HUES6 (cell line): ENCODE results near the gene OR4D6.
"Not testable (repeated sequence)": the region's sequence is repeated elsewhere in the genome, so short reads cannot be mapped to it uniquely, and the experiment has no call there.

Experiments used
- H3K27ac ChIP-seq: 2 replicates; pipeline ENCODE4 v1.7.0; 2013; ENCODE audit warnings: low read depth, mild to moderate bottlenecking, low read length, inconsistent platforms
- H3K27me3 ChIP-seq: 2 replicates; pipeline ENCODE4 v1.6.1; 2013; ENCODE audit warnings: low read length; ENCODE audit not compliant: control insufficient read depth, insufficient read depth
- H3K36me3 ChIP-seq: 2 replicates; pipeline ENCODE4 v1.6.1; 2013; ENCODE audit warnings: low read length; ENCODE audit not compliant: control insufficient read depth, insufficient read depth
- H3K4me1 ChIP-seq: 2 replicates; pipeline ENCODE4 v1.6.1; 2013; ENCODE audit warnings: low read length; ENCODE audit not compliant: control insufficient read depth, insufficient read depth
- H3K4me3 ChIP-seq: 2 replicates; pipeline ENCODE4 v1.5.1; 2013; ENCODE audit warnings: low read depth, low read length
- H3K9ac ChIP-seq: one replicate; pipeline ENCODE4 v1.6.1; 2013; ENCODE audit warnings: mild to moderate bottlenecking, low read length
- H3K9me3 ChIP-seq: 2 replicates; pipeline ENCODE4 v1.6.1; 2013; ENCODE audit warnings: low read depth, low read length; ENCODE audit not compliant: control insufficient read depth, insufficient read depth

Gene OR4D6

DNA sequence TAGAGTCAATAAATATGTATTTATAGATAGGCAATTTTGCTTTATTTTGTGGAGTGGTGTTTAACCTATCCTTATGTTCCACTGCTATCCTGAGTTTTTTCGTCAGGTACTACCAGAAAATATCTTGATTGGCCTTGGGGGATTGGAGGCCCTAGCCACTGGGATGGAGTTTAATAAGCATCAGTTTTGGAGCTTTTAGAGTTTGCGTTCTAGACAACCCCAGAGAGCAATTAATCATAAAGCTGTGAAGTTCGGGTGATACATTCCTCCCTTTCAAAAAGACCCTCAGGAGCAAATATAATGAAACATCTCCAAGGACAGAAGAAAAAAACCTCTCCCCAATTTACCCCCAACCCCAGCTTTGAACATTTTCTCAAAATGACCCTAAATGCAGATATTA lies 20.6 kb upstream of the OR4D6 start, which contains the start of gene OR5A1:
OR5A1 (plus strand) TSS at position 301 of the 400 bp plus-strand sequence. CDS start 6,700 bp downstream, outside the sequence.
- no peaks in the 10 kb centered on the region for H3K36me3 ChIP-seq
- H3K27me3 ChIP-seq: no peaks in the 10 kb centered on the region
- H3K9me3 ChIP-seq: no peaks in the 10 kb centered on the region
- no peak within 1 kb of the TSS for H3K9ac ChIP-seq
- no peaks in the 10 kb centered on the region for H3K4me1 ChIP-seq
- H3K4me3 ChIP-seq: no peak within 1 kb of the TSS
- no peak within 1 kb of the TSS for H3K27ac ChIP-seq

DNA sequence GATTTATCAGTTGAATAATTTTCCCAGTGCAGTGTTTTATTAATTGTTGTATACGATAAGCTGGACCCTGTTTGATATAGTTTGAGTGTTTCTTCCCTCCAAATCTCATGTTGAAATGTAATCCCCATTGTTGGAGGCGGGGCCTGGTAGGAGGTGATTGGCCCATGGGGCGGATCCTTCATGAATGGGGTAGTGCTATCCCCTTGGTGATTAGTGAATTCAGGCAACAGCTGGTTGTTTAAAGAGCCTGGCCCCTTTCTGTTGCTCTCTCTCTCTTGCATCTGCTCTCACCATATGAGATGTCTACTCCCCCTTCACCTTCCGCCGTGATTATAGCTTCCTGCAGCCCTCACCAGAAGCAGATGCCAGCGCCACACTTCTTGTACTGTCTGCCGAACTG lies 19.0 kb upstream of the OR4D6 start:
- no peaks in the 10 kb centered on the region for H3K9me3 ChIP-seq
- H3K4me3 ChIP-seq: no peak overlapping the region
- H3K27ac ChIP-seq: no peak overlapping the region
- H3K9ac ChIP-seq: no peak overlapping the region
- no peaks in the 10 kb centered on the region for H3K27me3 ChIP-seq
- H3K4me1 ChIP-seq: no peaks in the 10 kb centered on the region
- no peaks in the 10 kb centered on the region for H3K36me3 ChIP-seq

DNA sequence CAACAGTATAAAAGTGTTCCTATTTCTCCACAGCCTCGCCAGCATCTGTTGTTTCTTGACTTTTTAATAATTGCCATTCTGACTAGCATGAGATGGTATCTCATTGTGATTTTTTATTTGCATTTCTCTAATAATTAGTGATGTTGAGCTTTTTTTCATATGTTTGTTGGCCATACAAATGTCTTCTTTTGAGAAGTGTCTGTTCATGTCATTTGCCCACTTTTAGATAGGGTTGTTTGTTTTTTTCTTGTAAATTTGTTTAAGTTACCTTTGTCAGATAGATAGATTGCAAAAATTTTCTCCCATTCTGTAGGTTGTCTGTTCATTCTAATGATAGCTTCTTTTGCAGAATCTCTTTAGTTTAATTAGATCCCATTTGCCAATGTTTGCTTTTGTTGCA lies 11.1 kb upstream of the OR4D6 start:
- H3K27me3 ChIP-seq, H3K27ac ChIP-seq, H3K9me3 ChIP-seq, H3K36me3 ChIP-seq, H3K9ac ChIP-seq, H3K4me1 ChIP-seq, H3K4me3 ChIP-seq: not testable (repeated sequence)

DNA sequence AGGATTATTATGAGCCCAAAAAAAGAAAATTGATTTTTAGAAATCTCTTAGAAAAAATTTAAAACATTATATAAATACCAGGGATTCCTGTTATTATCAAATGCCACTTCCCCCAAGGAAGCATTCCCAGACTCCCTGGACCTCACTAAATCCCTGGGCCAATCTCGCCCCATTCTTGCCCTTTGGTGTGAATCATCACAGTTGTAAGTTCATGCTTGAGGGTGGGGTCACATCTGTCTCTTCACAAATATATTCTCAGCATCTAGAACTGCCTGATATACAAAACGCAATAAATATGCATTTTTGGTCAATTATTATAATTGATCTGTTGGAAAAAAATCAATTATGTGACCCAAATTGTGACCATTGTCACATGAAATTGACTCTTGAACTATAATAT lies 8.3 kb upstream of the OR4D6 start:
- no peaks in the 10 kb centered on the region for H3K4me1 ChIP-seq
- 0 out of 2 replicates have a peak, but pooled peaks cover 3% of the 10 kb centered on the region for H3K9me3 ChIP-seq

DNA sequence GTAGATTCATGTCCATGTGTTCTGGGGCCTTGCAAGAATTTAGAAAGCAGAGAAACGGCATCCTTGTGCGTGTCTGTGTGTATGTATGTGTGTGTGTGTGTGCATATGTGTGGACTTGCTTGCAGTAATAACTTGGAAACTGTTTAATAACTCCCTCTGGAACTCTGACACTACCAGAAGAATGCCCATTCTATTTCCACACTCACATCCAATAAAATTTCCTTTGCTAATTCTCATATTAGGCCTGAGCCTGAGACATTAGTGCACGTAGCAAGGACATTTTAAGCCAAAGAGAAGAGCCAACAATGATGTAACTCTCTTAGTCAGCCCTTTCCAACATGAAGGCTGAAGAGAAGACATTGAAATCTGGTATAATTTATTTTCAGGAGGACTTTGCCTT lies 3.2 kb downstream of the OR4D6 start:
- no peaks in the 10 kb centered on the region for H3K4me1 ChIP-seq
- no peak overlapping the region for H3K4me3 ChIP-seq
- no peaks in the 10 kb centered on the region for H3K36me3 ChIP-seq
- H3K9ac ChIP-seq: no peak overlapping the region
- no peaks in the 10 kb centered on the region for H3K27me3 ChIP-seq
- no peaks in the 10 kb centered on the region for H3K9me3 ChIP-seq
- H3K27ac ChIP-seq: no peak overlapping the region

More for the DNA sequence above, 8.3 kb upstream of the OR4D6 start:
- Histone ChIP-seq H3K9ac (no peak overlapping the region), H3K36me3 (no peaks in the 10 kb centered on the region), H3K27me3 (no peaks in the 10 kb centered on the region), H3K27ac (no peak overlapping the region), H3K4me3 (no peak overlapping the region)

DNA sequence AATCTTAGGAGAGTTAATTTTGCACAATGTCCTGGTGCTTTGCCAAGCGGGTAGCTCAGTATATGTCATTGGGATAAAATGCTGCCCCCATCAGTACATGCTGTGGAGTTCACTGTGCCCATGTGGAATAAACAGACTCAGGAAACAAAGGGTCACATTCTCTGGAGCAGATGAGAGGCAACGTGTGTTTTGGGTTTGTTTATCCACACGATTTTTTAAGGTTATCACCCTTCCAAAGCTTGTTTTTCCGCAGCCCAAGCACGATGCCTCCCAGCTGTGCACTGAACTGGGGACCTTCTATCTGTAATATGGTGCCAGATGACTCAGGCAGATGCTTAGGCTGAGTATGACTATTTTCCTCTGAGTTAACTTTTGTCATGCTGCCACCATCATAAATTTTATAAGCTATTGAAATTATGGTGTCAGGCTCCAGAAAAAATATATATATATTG lies 6.5 kb downstream of the OR4D6 start:
- Histone ChIP-seq H3K4me3 (no peak overlapping the region), H3K36me3 (no peaks in the 10 kb centered on the region), H3K4me1 (no peaks in the 10 kb centered on the region), H3K27me3 (no peaks in the 10 kb centered on the region), H3K9me3 (no peaks in the 10 kb centered on the region), H3K27ac (no peak overlapping the region), H3K9ac (no peak overlapping the region)

DNA sequence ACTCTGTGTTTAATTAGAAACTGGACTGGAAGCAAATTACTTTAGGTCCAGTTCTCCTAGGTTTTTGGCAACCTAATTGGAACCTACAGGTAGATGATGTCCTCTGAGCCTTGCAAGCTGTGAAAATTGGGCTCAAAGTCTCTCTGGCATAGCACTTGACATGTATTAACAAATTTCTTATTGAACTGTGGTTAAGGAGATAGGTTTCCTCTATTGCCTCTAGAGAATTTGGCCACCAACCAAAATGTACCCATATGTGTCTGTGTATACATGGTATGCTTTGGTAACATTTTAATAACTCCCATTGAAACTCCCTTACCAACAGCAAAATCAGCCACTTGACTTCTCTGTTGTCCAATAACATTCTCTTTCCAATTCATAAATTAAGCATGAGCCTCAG lies 16.3 kb downstream of the OR4D6 start, which contains the start of gene OR4D10:
OR4D10 (plus strand) TSS at position 301 of the 400 bp plus-strand sequence. CDS start 4,115 bp downstream, outside the sequence.
- Histone ChIP-seq H3K27me3 (no peaks in the 10 kb centered on the region), H3K9ac (no peak within 1 kb of the TSS), H3K27ac (no peak within 1 kb of the TSS), H3K4me3 (no peak within 1 kb of the TSS), H3K4me1 (no peaks in the 10 kb centered on the region), H3K9me3 (no peaks in the 10 kb centered on the region), H3K36me3 (no peaks in the 10 kb centered on the region)

DNA sequence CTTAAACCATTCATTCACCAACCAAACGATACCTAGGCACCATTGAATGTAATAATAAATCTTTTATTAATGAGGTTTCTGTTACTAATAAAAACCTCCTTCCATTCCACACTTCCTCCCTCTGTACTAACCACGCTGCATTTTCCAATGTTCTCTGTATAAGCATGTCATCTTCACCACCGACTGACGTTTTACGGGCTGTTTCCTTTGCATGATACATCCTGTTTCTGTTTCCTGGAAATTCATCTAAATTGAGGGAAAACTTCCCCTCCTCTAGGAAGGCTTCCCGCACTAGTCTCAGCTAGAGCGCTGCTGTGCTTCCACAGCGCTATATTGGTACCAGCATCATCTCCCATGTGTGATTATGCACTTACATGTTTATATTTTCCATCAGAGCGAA lies 18.4 kb downstream of the OR4D6 start:
- no peaks in the 10 kb centered on the region for H3K36me3 ChIP-seq
- no peaks in the 10 kb centered on the region for H3K9me3 ChIP-seq
- no peaks in the 10 kb centered on the region for H3K4me1 ChIP-seq
- no peak overlapping the region for H3K9ac ChIP-seq
- no peaks in the 10 kb centered on the region for H3K27me3 ChIP-seq
- H3K27ac ChIP-seq: no peak overlapping the region
- H3K4me3 ChIP-seq: no peak overlapping the region

DNA sequence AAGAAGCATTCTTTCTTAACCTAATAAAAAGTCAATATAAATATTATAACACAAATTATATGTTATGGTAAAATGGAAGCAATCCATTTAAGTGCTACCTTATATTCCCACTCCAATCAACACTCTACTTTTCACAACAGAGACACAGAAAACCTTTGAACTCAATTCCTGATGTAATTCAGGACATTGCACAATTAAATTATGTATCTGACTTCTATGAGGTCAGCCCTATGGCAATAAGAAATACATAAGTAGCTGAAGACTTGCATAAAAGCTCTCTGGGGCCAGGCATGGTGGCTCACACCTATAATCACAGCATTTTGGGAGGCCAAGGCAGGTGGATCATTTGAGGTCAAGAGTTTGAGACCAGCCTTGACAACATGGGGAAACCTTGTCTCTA lies 23.1 kb downstream of the OR4D6 start:
- H3K4me3 ChIP-seq: no peak overlapping the region
- H3K9me3 ChIP-seq: no peaks in the 10 kb centered on the region
- no peaks in the 10 kb centered on the region for H3K36me3 ChIP-seq
- no peak overlapping the region for H3K27ac ChIP-seq
- H3K9ac ChIP-seq: no peak overlapping the region
- no peaks in the 10 kb centered on the region for H3K27me3 ChIP-seq
- H3K4me1 ChIP-seq: no peaks in the 10 kb centered on the region

DNA sequence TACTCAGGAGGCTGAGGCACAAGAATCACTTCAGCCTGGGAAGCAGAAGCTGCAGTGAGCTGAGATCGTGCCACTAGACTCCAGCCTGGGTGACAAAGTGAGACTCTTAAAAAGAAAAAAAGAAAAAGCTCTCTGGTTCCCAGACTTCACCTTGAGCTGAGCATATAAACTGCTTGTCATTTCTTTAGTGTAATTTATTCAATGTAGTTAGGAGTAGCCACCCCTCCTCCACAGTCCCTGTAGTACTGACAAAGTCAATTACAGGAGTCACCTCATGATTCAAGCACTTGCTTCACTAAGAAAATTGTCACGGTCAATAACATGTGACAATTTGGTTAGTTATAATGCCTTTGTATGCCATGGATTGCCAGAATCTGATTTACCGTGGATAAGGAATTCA lies 23.6 kb downstream of the OR4D6 start:
- Histone ChIP-seq H3K4me1 (no peaks in the 10 kb centered on the region), H3K9me3 (no peaks in the 10 kb centered on the region), H3K4me3 (no peak overlapping the region), H3K27ac (no peak overlapping the region), H3K27me3 (no peaks in the 10 kb centered on the region), H3K9ac (no peak overlapping the region), H3K36me3 (no peaks in the 10 kb centered on the region)

DNA sequence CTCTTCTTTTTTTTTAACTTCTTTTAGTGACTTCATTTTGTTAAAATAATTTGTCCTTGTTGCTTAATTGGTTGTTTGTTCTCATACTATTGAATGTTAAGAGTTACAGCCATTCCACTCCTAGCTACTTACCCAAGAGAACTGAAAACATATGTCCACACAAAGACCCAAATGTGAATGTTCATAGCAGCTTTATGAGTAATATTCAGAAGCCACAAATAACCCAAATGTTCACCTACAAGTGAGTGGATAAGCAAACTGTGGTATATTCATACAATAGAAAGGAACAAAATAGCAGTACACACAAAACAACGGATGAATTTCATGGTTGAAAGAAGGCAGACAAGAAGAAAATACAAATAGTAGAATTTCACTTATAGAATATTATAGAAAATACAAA lies 45.2 kb downstream of the OR4D6 start:
- no peak overlapping the region for H3K9ac ChIP-seq
- H3K27ac ChIP-seq: no peak overlapping the region
- H3K36me3 ChIP-seq: no peaks in the 10 kb centered on the region
- no peaks in the 10 kb centered on the region for H3K4me1 ChIP-seq
- H3K4me3 ChIP-seq: no peak overlapping the region
- no peaks in the 10 kb centered on the region for H3K9me3 ChIP-seq
- H3K27me3 ChIP-seq: no peaks in the 10 kb centered on the region

DNA sequence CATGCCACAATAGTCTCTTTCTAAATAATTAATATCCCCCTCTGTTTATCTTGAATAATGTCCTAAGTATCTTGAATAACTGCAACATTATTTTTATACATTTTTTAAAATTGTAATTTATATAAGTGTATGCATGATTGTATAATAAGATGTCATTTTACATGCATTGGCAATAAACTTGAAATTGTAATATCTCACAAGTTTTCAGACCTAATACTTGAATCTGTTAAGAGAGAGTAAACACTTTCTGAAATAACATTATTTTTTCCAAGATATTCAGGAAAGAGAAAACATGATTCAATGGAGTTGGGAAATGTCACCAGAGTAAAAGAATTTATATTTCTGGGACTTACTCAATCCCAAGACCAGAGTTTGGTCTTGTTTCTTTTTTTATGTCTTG lies 46.5 kb downstream of the OR4D6 start, which contains the start of gene OR4D11:
OR4D11 (plus strand) TSS at position 301 of the 400 bp plus-strand sequence; CDS start at position 301, 0 bp downstream.
- H3K36me3 ChIP-seq: no peaks in the 10 kb centered on the region
- no peaks in the 10 kb centered on the region for H3K9me3 ChIP-seq
- no peak within 1 kb of the TSS for H3K27ac ChIP-seq
- no peaks in the 10 kb centered on the region for H3K27me3 ChIP-seq
- no peak within 1 kb of the TSS for H3K4me3 ChIP-seq
- H3K9ac ChIP-seq: no peak within 1 kb of the TSS
- no peaks in the 10 kb centered on the region for H3K4me1 ChIP-seq
